Left forelimb (tissue), 1 donor: ENCODE measurements around the gene DRD2.

Experiments used
- DNase-seq: peaks from one replicate; pipeline ENCODE4 v3.0.0-alpha.2; 2018; ENCODE audit warnings: low spot score

Gene DRD2

GRCh38 chr11:113484223-113484622, 9.0 kb upstream of the DRD2 start:
- DNase-seq = no peak

GRCh38 chr11:113481672-113482071, 6.5 kb upstream of the DRD2 start:
- DNase-seq = no peak

DNA sequence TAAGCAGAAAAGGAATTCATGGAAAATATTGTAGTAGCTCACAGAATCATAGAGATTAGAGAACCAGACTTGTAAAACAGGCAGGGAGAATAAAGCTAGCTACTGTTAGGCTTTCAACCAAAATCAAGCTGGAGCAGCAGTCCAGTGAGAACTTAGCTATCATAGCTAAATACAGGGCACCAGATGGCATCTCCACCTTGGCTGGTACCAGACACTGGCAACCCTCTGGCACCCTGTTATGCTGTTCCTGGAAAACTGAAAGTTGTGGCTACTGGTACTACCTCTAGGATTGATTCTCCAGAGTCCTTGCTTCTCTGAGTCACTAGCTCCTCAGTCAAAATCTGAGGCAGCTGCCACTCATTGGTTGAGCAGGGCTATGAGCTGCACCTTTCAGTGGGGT, 6.0 kb upstream of the DRD2 start:
- no peak for DNase-seq

DNA sequence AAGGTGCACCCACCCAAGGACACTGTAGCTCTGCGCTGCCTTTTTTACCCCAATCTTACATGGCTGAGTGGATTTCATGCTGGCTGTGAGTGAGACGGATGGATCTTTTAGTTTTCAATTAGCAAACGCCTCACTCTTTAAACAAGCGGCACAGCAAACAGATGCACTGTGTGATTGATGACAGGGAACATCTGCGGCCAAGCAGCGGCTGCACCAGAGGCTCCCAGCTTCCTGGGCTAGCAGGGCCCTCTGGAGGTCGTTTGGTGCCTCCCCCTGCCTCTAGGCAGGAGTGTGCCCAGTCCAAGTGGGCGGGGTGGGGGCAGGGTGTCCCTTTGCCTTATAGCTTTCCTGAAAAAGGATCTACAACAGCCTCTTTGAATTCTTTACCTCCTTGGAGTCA, 2.1 kb upstream of the DRD2 start:
- DNase-seq = no peak

DNA sequence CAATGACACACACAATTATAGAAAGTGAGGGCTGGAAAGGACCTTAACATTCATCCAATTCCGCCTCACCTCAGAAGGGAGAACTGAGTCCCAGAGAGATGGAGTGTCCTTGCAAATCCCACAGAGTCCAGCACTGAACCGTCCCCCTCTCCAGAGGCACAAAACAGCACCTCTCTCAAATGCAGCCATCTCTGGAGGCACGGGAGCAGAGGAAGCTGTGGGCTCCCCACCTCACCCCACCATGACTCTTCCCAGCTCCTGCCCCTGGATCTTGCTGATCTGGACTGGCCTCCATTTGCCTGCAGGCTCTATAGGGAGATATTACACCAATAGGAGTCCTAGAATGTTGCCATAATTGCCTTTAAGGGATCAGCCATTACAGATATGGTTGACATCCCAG, 1.4 kb upstream of the DRD2 start:
- DNase-seq = no peak

- DNase-seq = peak; percentile 88
Measured at GRCh38 chr11:113474362-113475159, 637 bp downstream of the DRD2 start.

DNA sequence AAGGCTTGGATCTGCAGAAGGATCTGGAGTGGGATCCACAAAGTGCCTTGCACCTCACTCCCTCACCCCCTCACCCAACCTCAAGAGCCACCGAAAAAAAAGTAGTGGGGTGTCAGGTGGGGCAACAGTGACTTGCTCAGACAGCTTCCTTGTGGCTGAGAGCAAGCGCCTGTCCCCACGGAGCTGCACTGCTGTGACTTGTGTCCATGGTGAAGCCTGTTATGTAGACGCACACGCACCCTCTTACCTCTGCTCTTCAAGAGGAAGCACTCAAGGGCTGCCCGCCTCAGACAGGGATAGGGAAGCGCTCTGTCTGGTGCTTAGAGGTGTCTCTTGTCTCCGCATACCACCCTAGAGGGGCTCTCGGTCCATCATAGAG, 1.2 kb downstream of the DRD2 start:
- no peak for DNase-seq

- no peak for DNase-seq
Measured at GRCh38 chr11:113472471-113472870, 2.7 kb downstream of the DRD2 start.

DNA sequence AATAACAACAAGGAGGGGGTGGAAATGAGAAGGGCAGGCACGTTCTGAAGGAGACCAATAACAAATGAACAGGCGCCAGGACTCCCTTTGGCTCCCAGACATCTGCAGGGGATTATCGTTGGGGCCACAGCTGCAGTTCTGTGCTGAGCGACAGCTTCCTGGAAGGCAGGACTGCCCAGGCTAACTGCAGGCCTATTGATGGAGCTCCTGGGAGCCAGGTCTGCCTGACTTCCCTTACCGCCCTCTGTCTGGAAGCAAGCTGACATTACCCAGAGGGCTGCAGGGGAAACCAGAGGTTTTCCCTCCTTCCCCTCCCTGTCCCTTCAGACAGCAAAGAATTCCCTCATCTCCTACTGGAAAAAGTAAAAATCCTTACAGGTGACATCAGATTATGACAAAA, 5.0 kb downstream of the DRD2 start:
- no peak for DNase-seq

DNA sequence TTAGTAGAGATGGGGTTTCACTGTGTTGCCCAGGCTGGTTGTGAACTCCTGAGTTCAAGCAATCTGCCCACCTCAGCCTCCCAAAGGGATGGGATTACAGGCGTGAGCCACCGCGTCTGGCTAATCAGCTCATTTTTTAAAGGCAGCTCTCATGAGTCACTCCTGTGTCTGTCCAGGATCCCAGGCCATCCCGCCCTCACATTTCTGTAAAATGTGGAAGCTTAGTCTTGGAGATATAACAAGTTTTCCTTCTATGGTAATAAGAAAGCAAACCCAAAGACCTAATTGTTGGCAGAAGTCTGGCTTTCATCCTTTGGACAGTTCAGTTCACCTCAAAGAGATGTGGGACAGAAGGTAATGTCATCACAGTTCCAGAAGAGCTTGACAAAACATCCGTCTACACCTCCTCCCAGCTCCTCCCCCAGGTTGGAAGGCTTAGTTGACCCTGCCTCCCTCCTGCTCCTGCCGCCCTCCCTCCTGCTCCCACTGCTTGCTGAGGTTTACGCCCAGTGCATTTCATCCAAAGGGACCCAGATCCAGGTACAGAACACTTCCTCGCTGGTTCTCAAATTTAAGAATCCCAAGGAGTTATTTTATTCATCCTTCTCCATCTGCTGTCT, 6.4 kb downstream of the DRD2 start:
- no peak for DNase-seq

GRCh38 chr11:113467545-113467944, 7.7 kb downstream of the DRD2 start:
- no peak for DNase-seq

DNA sequence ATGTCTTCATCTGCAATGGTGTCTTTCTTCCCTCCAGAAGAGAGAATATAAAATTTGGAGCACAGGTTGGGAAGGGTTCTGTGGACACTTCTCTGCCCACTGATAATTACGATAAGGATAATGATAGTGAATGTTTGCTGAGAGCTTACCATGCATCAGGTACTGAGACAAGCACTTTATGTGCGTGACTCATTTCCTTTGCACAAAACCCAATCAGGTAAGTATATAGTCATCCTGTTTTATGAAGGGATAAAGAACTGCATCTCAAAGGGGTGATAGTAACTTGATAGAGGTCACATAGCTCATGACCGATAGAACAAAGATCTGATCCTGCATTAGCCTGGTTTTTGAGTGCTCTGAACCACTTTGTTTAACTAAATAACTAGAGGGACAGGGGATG, 9.4 kb downstream of the DRD2 start:
- DNase-seq = no peak

GRCh38 chr11:113464416-113464815, 10.8 kb downstream of the DRD2 start:
- no peak for DNase-seq

DNA sequence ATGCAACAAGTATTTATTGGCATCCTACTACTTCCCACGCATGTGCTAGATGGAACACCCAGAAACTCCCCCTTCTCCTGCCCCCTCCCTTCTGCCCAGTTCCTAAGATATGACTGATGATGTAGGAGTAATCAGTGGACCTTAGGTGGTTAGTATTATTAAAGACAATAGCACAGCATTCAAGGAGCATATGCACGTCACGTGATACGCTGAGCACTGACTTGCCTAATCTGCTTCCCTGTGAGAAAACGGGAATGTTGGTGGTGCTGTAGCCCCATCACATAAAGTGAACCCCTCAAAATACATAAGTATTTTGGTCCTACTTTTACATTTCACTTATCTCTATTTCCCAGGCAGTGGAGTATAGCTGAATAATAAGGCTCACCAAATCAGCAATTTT, 12.4 kb downstream of the DRD2 start:
- no peak for DNase-seq

GRCh38 chr11:113461639-113462038, 13.6 kb downstream of the DRD2 start:
- DNase-seq = no peak

GRCh38 chr11:113460469-113460868, 14.7 kb downstream of the DRD2 start:
- no peak for DNase-seq

- no peak for DNase-seq
Measured at GRCh38 chr11:113458189-113458588, 17.0 kb downstream of the DRD2 start.

DNA sequence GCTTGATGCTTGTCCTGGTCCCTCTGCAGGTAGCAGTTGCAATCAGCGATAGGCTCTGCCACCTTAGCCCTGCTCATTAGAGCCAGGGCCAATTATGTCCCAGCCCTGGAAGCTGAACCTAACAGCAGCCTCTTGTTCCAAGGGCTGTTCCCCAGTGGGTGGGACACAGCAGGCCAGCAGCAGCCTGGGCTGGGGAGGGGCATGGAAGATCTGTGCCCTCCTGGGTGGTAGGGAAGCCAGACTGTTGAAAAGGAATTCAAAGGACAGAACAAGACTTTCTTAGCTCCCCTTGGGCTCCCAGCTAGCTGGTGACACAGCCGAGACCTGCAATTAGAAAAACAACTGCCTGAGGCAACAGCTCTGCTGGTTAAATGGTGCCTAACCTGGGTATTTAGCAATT, 17.4 kb downstream of the DRD2 start:
- no peak for DNase-seq

GRCh38 chr11:113454455-113454854, 20.7 kb downstream of the DRD2 start:
- no peak for DNase-seq

DNA sequence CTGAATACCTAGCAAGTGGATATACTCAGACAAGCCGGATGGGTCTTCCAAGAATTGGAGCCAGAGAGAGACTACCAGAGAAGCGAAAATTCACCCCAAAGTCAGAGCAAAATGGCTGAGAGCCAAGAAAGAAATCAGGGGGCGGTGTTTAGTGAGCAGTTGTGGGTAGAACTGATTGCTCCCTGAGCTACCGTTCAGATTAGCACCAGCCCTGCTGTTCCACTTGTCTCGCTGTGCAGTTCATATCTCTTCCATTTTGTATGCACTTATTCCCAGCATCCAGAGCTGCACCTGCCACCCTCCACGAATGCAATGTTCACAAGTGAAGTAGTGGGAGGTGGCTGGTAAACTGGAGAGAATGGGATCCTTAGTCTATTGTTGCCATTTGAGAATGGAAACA, 25.5 kb downstream of the DRD2 start:
- DNase-seq = no peak

DNA sequence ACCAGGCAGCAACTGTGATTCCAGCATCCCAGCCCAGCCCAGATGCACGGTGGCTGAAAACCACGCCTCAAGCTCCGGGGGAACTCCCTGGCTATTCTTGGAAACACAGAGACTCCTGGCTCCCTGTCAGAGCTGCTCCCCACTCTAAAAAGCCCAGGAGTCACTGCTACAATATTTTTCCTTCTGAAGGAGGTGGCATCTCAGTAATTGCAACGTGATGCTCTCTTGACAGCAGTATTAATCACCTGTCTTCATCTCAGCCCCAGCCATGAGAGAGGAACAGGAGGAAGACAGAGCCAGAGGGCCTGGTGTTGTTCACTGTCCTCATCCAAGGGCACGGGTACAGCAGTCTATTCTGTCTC, 26.9 kb downstream of the DRD2 start:
- DNase-seq = no peak

GRCh38 chr11:113447621-113448315, 27.4 kb downstream of the DRD2 start:
- no peak for DNase-seq

GRCh38 chr11:113446938-113447337, 28.3 kb downstream of the DRD2 start:
- DNase-seq = no peak
